ENCODE results near the gene ERVMER34-1. TPM values are rescaled to one million over a fixed set of nuclear protein-coding genes. Genes with fewer than 3 reads are reported as not detected.

Gene ERVMER34-1
- total RNA-seq, 1 donor from 2014 or later: 3.2 TPM

GRCh38 chr4:52693492-52693891 lies 57.7 kb downstream of the ERVMER34-1 start:
- no peaks in the 10 kb centered on the region for H3K4me1 Mint-ChIP-seq (ENCODE audit: low read depth)
- TF ChIP-seq CTCF (IDR thresholded peaks at IDR 0.05; ENCODE audit: unreplicated experiment): no peak
- no peak overlapping the region for H3K27ac Mint-ChIP-seq

More at GRCh38 chr4:52693492-52693891, 57.7 kb downstream of the ERVMER34-1 start:
- Mint-ChIP-seq H3K4me3 (ENCODE audit: low read depth) (no peak overlapping the region), H3K27me3 (no peaks in the 10 kb centered on the region), H3K36me3 (ENCODE audit: insufficient read depth) (no peaks in the 10 kb centered on the region), H3K9me3 (ENCODE audit: low read depth) (peaks cover 16% of the 10 kb centered on the region)
- DNase-seq (ENCODE audit: low spot score, unreplicated experiment): no peak

Small RNA genes lying within 50 kb of the gene (microRNA-seq; reads per million reads assigned to microRNA genes)
- gene MIR4449 (ENCODE audit: borderline number of aligned reads, unreplicated experiment): 60.3 reads per million, percentile 50 among the genes with 10 or more reads in this experiment

Other genes starting within 250 kb of the ERVMER34-1 start
- gene USP46, start 92.1 kb downstream of the ERVMER34-1 start, total RNA-seq: 33.1 and 33.6 TPM in 2 replicates
- gene RASL11B, start 110.9 kb upstream of the ERVMER34-1 start, total RNA-seq: 9.3 and 9.7 TPM in 2 replicates

Measured in progenitor cell of endocrine pancreas (in vitro differentiated cells).